ENCODE data around the gene TCP11L1. TPM values are rescaled to one million over a fixed set of nuclear protein-coding genes. Genes with fewer than 3 reads are reported as not detected.

TCP11L1 gene
- total RNA-seq, 1 experiment from 2014 or later: 22.8 TPM

DNA sequence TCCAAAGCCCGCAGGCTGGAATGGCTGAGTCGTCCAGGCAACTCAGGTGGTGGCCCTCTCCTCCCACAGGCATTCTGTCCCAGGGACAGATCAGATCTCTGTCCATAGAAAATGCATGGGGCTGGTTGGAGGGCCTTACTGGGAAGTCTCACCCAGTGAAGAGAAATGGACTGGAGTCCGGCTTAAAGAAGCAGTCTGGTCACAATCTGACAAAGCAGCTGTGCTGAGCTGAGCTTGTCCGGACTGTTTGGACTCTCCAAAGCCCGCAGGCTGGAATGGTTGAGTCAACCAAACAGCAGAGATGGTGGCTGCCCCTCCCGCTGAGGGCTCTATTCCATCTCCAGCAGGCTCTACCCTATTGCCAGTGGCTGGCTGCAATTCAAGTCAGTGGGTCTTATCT is 38.1 kb upstream of the TCP11L1 start:
- H3K27me3 Mint-ChIP-seq (ENCODE audit: insufficient read depth, unreplicated experiment): peaks cover 4% of the 10 kb centered on the region
- CTCF ChIA-PET: interaction anchor here (0.8 kb wide), 1 partner anchor 15 kb away, joined by 3 read pairs; the partner anchor contains the start of gene DEPDC7
- intact Hi-C loops (cut with micrococcal nuclease; ENCODE audit: unreplicated experiment): no loop called here
- H3K4me1 ChIP-seq: peaks cover 6% of the 10 kb centered on the region; the same call in 1 of the 2 replicates
- no peaks in the 10 kb centered on the region for H3K27me3 ChIP-seq (replicated peaks; ENCODE audit: control insufficient read depth, insufficient read depth, low read length)
- H3K4me3 ChIP-seq (ENCODE audit: low read depth, low read length): no peak overlapping the region
- DNase-seq: no peak
- no TSS peak for BruUV-seq (replicated peaks)
- H3K36me3 Mint-ChIP-seq (ENCODE audit: insufficient read depth, unreplicated experiment): no peaks in the 10 kb centered on the region
- peaks cover 20% of the 10 kb centered on the region for H3K9me3 Mint-ChIP-seq (ENCODE audit: unreplicated experiment)
- no peaks in the 10 kb centered on the region for H3K4me1 Mint-ChIP-seq (ENCODE audit: low read depth, unreplicated experiment)
- POLR2A ChIA-PET: no interaction called here
- H3K36me3 ChIP-seq (ENCODE audit: control insufficient read depth, insufficient read depth, low read length): no peaks in the 10 kb centered on the region
- TF ChIP-seq, protein P1, sequence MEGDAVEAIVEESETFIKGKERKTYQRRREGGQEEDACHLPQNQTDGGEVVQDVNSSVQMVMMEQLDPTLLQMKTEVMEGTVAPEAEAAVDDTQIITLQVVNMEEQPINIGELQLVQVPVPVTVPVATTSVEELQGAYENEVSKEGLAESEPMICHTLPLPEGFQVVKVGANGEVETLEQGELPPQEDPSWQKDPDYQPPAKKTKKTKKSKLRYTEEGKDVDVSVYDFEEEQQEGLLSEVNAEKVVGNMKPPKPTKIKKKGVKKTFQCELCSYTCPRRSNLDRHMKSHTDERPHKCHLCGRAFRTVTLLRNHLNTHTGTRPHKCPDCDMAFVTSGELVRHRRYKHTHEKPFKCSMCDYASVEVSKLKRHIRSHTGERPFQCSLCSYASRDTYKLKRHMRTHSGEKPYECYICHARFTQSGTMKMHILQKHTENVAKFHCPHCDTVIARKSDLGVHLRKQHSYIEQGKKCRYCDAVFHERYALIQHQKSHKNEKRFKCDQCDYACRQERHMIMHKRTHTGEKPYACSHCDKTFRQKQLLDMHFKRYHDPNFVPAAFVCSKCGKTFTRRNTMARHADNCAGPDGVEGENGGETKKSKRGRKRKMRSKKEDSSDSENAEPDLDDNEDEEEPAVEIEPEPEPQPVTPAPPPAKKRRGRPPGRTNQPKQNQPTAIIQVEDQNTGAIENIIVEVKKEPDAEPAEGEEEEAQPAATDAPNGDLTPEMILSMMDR (IDR thresholded peaks at IDR 0.05; ENCODE audit: insufficient read depth in 1 of 2, low read depth in 1 of 2, low read length in 1 of 2, severe bottlenecking in 1 of 2, unreplicated experiment in 1 of 2): no peak
- H3K4me3 Mint-ChIP-seq (ENCODE audit: unreplicated experiment): no peak overlapping the region
- peaks cover 7% of the 10 kb centered on the region; the same call in 1 of the 2 replicates for H3K9me3 ChIP-seq
- no peak overlapping the region for H3K27ac Mint-ChIP-seq (ENCODE audit: unreplicated experiment)

- CTCF ChIA-PET: interaction anchor here (0.8 to 1.0 kb wide), 2 partner anchors 14 to 193 kb away, joined by 3 read pairs; partner anchors contain the start of gene DEPDC7
Measured at GRCh38 chr11:33001751-33002542, 37.4 kb upstream of the TCP11L1 start.

GRCh38 chr11:33005175-33005574 is 34.2 kb upstream of the TCP11L1 start:
- H3K4me3 ChIP-seq (ENCODE audit: low read depth, low read length): no peak overlapping the region
- Mint-ChIP-seq H3K4me1 (ENCODE audit: low read depth, unreplicated experiment) (no peaks in the 10 kb centered on the region), H3K27me3 (ENCODE audit: insufficient read depth, unreplicated experiment) (no peaks in the 10 kb centered on the region), H3K36me3 (ENCODE audit: insufficient read depth, unreplicated experiment) (no peaks in the 10 kb centered on the region), H3K9me3 (ENCODE audit: unreplicated experiment) (peaks cover 3% of the 10 kb centered on the region), H3K4me3 (ENCODE audit: unreplicated experiment) (no peak overlapping the region), H3K27ac (ENCODE audit: unreplicated experiment) (no peak overlapping the region)
- TF ChIP-seq, protein P1 (IDR thresholded peaks at IDR 0.05; ENCODE audit: insufficient read depth in 1 of 2, low read depth in 1 of 2, low read length in 1 of 2, severe bottlenecking in 1 of 2, unreplicated experiment in 1 of 2): no peak
- no TSS peak for BruUV-seq (replicated peaks)
- H3K9me3 ChIP-seq: no peaks in the 10 kb centered on the region
- intact Hi-C loops (cut with micrococcal nuclease; ENCODE audit: unreplicated experiment): no loop called here
- CTCF ChIA-PET: no interaction called here
- H3K36me3 ChIP-seq (ENCODE audit: control insufficient read depth, insufficient read depth, low read length): no peaks in the 10 kb centered on the region
- H3K4me1 ChIP-seq: peaks cover 6% of the 10 kb centered on the region; the same call in 1 of the 2 replicates
- POLR2A ChIA-PET: no interaction called here
- no peak for DNase-seq
- no peaks in the 10 kb centered on the region for H3K27me3 ChIP-seq (replicated peaks; ENCODE audit: control insufficient read depth, insufficient read depth, low read length)

More at GRCh38 chr11:33001751-33002542, 37.4 kb upstream of the TCP11L1 start:
- Histone ChIP-seq H3K9me3 (peaks cover 7% of the 10 kb centered on the region; the same call in 1 of the 2 replicates), H3K36me3 (ENCODE audit: control insufficient read depth, insufficient read depth, low read length) (no peaks in the 10 kb centered on the region), H3K27me3 (replicated peaks; ENCODE audit: control insufficient read depth, insufficient read depth, low read length) (no peaks in the 10 kb centered on the region), H3K4me1 (peaks cover 6% of the 10 kb centered on the region; the same call in 1 of the 2 replicates), H3K4me3 (ENCODE audit: low read depth, low read length) (no peak overlapping the region)
- H3K4me3 Mint-ChIP-seq (ENCODE audit: unreplicated experiment): no peak overlapping the region
- TF ChIP-seq, protein P1 (IDR thresholded peaks at IDR 0.05; ENCODE audit: insufficient read depth in 1 of 2, low read depth in 1 of 2, low read length in 1 of 2, severe bottlenecking in 1 of 2, unreplicated experiment in 1 of 2): no peak
- DNase-seq: no peak
- H3K36me3 Mint-ChIP-seq (ENCODE audit: insufficient read depth, unreplicated experiment): no peaks in the 10 kb centered on the region
- H3K27ac Mint-ChIP-seq (ENCODE audit: unreplicated experiment): peak overlapping the region; percentile 28
- POLR2A ChIA-PET: interaction anchor here (2.4 kb wide), 1 partner anchor 14 kb away, joined by 6 read pairs; the partner anchor contains the start of gene DEPDC7
- H3K4me1 Mint-ChIP-seq (ENCODE audit: low read depth, unreplicated experiment): no peaks in the 10 kb centered on the region
- peaks cover 20% of the 10 kb centered on the region for H3K9me3 Mint-ChIP-seq (ENCODE audit: unreplicated experiment)
- no peaks in the 10 kb centered on the region for H3K27me3 Mint-ChIP-seq (ENCODE audit: insufficient read depth, unreplicated experiment)
- no TSS peak for BruUV-seq (replicated peaks)
- intact Hi-C loops (cut with micrococcal nuclease; ENCODE audit: unreplicated experiment): no loop called here

All from Caco-2 (cell line).